Natural killer cell treated with Interleukin-12 subunit alpha and Interleukin-12 subunit beta and Interleukin-15 and Interleukin-18, amount 100 ng/mL, for 72 hours (primary cell): ENCODE results near the gene SUGT1. TPM values are rescaled to one million over a fixed set of nuclear protein-coding genes. Genes with fewer than 3 reads are reported as not detected.

ENCODE experiments used
- total RNA-seq, 2 donors: library from RNA; stranded (reverse); gene quantifications; one replicate each; pipeline ENCODE4 v1.2.3, GENCODE V29; 2022

The SUGT1 gene
- total RNA-seq, 2 donors from 2014 or later: 49.0 to 58.1 TPM

Other genes starting within 250 kb of the SUGT1 start
- under 1 TPM; 0.43 to 0.92 TPM for gene THSD1, start 246.7 kb upstream of the SUGT1 start, total RNA-seq
- gene VPS36, start 202.2 kb upstream of the SUGT1 start, total RNA-seq: 10 to 100 TPM; 34.1 to 42.7 TPM
- gene CKAP2, start 197.4 kb upstream of the SUGT1 start, total RNA-seq: 10 to 100 TPM; 16.1 to 27.6 TPM
- gene HNRNPA1L2, start 10.4 kb upstream of the SUGT1 start, total RNA-seq: 10 to 100 TPM in 1 of 2 donors, 1 to 10 TPM in 1; 6.9 to 11.6 TPM
- gene CNMD, start 87.0 kb downstream of the SUGT1 start, total RNA-seq: not detected
- gene PCDH8, start 195.8 kb downstream of the SUGT1 start, total RNA-seq: not detected